ENCODE measurements around the gene STAT3. TPM values are rescaled to one million over a fixed set of nuclear protein-coding genes. Genes with fewer than 3 reads are reported as not detected.

The STAT3 gene
- total and polyA plus RNA-seq, 9 of the 15 experiments (the other 6 are each of a cell fraction or from before 2014, with no cell fraction given), result 90.0 to 179 (median 114) TPM

DNA sequence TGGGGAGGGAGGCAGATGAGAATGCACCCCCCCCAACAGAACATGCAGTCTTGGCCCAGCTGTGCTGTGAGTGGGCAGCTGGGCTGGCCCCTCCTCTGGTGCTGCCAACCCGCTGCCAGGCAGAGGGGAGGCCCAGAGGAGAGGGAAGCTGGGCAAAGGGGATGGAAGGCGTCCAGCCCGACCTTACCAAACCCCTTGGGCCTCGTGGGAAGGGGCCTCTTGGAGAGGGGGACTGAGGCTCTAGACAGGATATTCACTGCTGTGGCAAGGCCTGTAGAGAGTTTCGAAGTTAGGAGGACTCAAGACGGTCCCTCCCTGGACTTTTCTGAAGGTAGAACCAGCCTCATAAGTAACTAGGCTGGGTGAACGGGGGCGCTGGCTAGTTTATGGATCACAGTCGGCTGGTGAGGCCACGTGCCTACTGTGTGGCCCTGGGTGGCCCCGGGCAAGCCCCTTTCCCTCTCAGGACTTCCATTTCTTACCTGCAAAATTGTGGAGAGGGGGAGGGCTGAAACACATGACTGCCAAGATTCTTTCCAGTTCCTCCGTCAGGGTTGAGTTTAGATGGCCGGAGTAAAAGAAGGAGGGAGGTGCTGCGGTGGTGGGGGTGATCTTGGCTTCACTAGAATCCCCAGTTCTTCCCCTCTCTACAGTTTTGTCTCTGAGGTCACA is 100.8 kb downstream of the STAT3 start (continued):
- TF ChIP-seq TBP (optimal IDR thresholded peaks at IDR 0.05; ENCODE audit: low read depth, low read length), result no peak
- 0 out of 2 replicates have a peak, but pooled peaks have one; percentile 50 for TF ChIP-seq MYC (IDR thresholded peaks at IDR 0.05; ENCODE audit: low read depth, low read length)
- TF ChIP-seq MYC (CRISPR knock-in tag; IDR thresholded peaks at IDR 0.05; ENCODE audit: borderline replicate concordance, low read depth), result no peak
- no peak for TF ChIP-seq THAP12 (CRISPR knock-in tag; IDR thresholded peaks at IDR 0.05)
- no peak for TF ChIP-seq FOXK1 (CRISPR knock-in tag; IDR thresholded peaks at IDR 0.05; ENCODE audit: borderline replicate concordance)
- TF ChIP-seq, protein P1, sequence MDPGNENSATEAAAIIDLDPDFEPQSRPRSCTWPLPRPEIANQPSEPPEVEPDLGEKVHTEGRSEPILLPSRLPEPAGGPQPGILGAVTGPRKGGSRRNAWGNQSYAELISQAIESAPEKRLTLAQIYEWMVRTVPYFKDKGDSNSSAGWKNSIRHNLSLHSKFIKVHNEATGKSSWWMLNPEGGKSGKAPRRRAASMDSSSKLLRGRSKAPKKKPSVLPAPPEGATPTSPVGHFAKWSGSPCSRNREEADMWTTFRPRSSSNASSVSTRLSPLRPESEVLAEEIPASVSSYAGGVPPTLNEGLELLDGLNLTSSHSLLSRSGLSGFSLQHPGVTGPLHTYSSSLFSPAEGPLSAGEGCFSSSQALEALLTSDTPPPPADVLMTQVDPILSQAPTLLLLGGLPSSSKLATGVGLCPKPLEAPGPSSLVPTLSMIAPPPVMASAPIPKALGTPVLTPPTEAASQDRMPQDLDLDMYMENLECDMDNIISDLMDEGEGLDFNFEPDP (CRISPR knock-in tag; IDR thresholded peaks at IDR 0.05), result no peak
- TF ChIP-seq CEBPG (CRISPR knock-in tag; IDR thresholded peaks at IDR 0.05), result no peak
- no peak for TF ChIP-seq CEBPG (tag; conservative IDR thresholded peaks at IDR 0.05 in 1 of 2, IDR thresholded peaks at IDR 0.05 in 1 of 2)
- TF ChIP-seq PRMT5 (CRISPR knock-in tag; IDR thresholded peaks at IDR 0.05), result no peak
- TF ChIP-seq, protein P2, sequence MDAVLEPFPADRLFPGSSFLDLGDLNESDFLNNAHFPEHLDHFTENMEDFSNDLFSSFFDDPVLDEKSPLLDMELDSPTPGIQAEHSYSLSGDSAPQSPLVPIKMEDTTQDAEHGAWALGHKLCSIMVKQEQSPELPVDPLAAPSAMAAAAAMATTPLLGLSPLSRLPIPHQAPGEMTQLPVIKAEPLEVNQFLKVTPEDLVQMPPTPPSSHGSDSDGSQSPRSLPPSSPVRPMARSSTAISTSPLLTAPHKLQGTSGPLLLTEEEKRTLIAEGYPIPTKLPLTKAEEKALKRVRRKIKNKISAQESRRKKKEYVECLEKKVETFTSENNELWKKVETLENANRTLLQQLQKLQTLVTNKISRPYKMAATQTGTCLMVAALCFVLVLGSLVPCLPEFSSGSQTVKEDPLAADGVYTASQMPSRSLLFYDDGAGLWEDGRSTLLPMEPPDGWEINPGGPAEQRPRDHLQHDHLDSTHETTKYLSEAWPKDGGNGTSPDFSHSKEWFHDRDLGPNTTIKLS (IDR thresholded peaks at IDR 0.05; ENCODE audit: borderline replicate concordance, low read depth), result no peak
- no peak for TF ChIP-seq HSF4 (CRISPR knock-in tag; IDR thresholded peaks at IDR 0.05; ENCODE audit: borderline replicate concordance)
- no peak for TF ChIP-seq SIN3B (IDR thresholded peaks at IDR 0.05; ENCODE audit: low read depth)
- no peak for TF ChIP-seq ZNF274 (IDR thresholded peaks at IDR 0.05; ENCODE audit: borderline replicate concordance, low read depth, low read length)
- no peak for TF ChIP-seq CBFA2T3 (IDR thresholded peaks at IDR 0.05)
- no peak for TF ChIP-seq SIRT6 (IDR thresholded peaks at IDR 0.05; ENCODE audit: low read depth, low read length)
- no peak for TF ChIP-seq C11orf30 (IDR thresholded peaks at IDR 0.05; ENCODE audit: low read depth)
- TF ChIP-seq RBM14 (IDR thresholded peaks at IDR 0.05; ENCODE audit: borderline replicate concordance, insufficient read depth, low read depth, low read length), result no peak
- no peak for TF ChIP-seq HMGN3 (IDR thresholded peaks at IDR 0.05; ENCODE audit: borderline replicate concordance, extremely low read depth, insufficient read length, low read depth, low read length)
- peak; percentile 86 for TF ChIP-seq ZNF592 (IDR thresholded peaks at IDR 0.05)
